OCI-M2 (cell line): Measurements from ENCODE around the gene KBTBD4.
"Not testable (repeated sequence)": the region's sequence is repeated elsewhere in the genome, so short reads cannot be mapped to it uniquely, and the experiment has no call there.

Source experiments
- DNase-seq: peaks from one replicate; lab custom pipeline; 2025; ENCODE audit not compliant: unreplicated experiment; lab: John Stamatoyannopoulos, UW

The KBTBD4 gene

GRCh38 chr11:47589977-47590861 lies 11.4 kb upstream of the KBTBD4 start:
- DNase-seq, result no peak

GRCh38 chr11:47589584-47589976 lies 10.8 kb upstream of the KBTBD4 start:
- no peak for DNase-seq

GRCh38 chr11:47589118-47589517 lies 10.3 kb upstream of the KBTBD4 start:
- DNase-seq, result no peak

GRCh38 chr11:47587723-47588326 lies 9.1 kb upstream of the KBTBD4 start:
- no peak for DNase-seq

DNA sequence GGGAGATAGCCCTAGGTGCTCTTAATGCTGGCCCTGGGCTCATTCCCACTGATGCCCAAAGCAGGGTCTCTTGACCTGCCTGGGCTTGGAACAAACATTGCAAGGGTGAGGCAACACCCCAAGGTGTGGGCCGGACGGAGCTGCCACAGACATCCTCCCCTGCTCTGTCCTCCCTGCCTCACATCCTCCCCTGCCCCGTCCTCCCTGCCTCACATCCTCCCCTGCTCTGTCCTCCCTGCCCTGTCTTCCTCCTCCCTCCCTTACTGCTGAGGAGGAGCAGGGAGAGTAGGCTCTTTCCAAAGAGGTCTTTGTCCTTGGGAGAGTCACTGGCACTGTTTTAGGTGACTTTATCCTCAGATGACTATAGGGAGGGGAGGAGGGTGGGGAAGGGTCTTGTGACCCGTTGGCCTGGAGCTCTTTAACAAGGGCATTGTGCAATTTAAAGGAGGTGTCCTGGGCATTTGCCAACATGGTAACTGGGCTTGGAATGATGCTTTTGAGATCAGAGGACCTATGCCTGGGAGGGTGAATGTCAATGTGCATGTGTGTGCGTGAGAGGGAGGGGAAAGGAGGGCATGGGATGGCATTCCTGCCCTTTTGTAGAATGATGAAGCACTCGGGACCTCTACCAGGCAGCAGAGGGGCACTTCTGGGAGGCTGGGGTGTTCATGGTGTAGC lies 8.4 kb upstream of the KBTBD4 start:
- DNase-seq, result no peak

- DNase-seq, result no peak
Measured at GRCh38 chr11:47586098-47586855, 7.5 kb upstream of the KBTBD4 start, which contains the start of gene FAM180B. FAM180B (plus strand) TSS chr11:47586678; CDS start chr11:47586769, 91 bp downstream.

GRCh38 chr11:47583844-47584243 lies 5.1 kb upstream of the KBTBD4 start:
- no peak for DNase-seq

- no peak for DNase-seq
Measured at GRCh38 chr11:47577460-47578041, 1.2 kb downstream of the KBTBD4 start.

DNA sequence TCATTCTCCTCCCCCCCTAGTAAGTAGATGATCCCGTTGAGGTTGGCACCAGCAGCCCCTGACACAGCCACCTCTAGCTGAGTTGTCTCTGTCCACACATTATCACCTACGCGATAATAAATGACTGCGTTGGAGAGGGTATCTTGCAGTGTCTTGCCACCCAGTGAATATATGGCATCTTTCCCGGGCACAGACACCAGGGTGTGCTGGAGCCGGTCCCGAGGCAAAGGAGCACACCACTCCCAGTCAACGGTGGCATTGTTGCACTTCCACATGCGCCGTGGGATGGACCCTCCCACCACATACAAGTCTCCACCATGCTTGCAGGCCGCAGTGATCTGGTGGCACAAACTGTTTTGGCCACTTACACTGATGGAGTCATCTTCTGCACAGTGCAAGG lies 5.4 kb downstream of the KBTBD4 start:
- no peak for DNase-seq

DNA sequence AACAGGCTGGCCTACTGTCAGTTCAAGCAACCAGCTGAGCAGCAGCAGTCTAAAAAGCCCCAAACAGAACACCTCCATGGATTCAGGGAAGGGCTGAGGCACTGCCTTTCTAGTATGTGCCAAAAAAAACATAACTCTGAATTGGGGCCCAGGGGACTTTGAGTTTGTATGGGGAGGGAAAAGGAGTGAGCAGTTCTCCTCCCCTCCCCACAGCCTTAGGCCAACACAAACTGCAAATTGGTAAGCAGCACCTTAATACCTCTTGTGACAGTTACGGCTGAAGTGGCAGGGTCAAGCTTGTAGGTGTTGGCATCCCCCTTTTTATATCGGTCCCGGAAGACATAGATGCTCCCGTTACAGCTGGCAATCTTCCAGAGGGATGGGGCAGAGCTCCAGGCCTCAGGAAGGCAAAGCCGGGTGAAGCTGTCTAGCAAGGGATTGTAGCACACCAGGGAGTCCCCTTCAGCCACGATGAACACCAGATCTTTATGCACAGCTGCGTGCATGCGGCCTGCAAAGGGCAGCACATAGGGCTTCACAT lies 6.0 kb downstream of the KBTBD4 start:
- DNase-seq, result no peak

DNA sequence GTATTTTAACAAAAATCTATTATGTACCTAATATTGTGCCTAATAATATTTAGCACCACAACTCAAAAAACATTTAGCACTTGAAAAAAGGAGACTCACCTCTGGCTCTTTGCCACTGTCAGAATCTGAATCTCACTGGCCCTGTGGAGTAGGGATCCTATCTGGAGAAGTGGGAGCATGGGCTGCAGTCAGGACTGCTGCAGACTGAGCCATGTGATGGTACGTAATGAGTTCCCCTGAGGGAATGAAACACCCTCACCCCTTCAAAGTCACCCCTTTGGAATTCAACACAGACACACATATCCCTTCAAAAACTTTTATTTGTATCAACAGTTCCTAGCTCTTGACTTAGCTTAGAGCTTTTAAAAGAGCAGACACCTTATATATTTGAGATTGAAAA lies 6.9 kb downstream of the KBTBD4 start:
- DNase-seq, result no peak

- DNase-seq, result no peak
Measured at GRCh38 chr11:47571357-47571729, 7.4 kb downstream of the KBTBD4 start.

- no peak for DNase-seq
Measured at GRCh38 chr11:47570651-47571356, 8.0 kb downstream of the KBTBD4 start.

GRCh38 chr11:47569646-47570045 lies 9.1 kb downstream of the KBTBD4 start:
- no peak for DNase-seq

- no peak for DNase-seq
Measured at GRCh38 chr11:47566149-47566698, 12.5 kb downstream of the KBTBD4 start.

GRCh38 chr11:47565340-47566148 lies 13.2 kb downstream of the KBTBD4 start, which contains the start of gene PTPMT1:
PTPMT1 (plus strand) TSS chr11:47565599; CDS start chr11:47565623, 24 bp downstream.
- no peak for DNase-seq

- DNase-seq, result no peak
Measured at GRCh38 chr11:47564933-47565339, 13.8 kb downstream of the KBTBD4 start.

DNA sequence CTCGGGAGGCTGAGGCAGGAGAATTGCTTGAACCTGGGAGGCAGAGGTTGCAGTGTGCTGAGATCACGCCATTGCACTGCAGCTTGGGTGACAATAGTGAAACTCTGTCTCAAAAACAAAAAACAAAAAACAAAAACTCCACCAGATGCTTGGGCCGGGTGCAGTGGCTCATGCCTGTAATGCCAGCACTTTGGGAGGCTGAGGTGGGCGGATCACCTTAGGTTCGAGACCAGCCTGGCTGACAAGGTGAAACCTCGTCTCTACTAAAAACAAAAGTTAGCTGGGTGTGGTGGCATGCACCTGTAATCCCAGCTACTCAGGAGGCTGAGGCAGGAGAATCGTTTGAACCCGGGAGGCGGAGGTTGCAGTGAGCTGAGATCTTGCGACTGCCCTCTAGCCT lies 14.4 kb downstream of the KBTBD4 start:
- not testable (repeated sequence) for DNase-seq

DNA sequence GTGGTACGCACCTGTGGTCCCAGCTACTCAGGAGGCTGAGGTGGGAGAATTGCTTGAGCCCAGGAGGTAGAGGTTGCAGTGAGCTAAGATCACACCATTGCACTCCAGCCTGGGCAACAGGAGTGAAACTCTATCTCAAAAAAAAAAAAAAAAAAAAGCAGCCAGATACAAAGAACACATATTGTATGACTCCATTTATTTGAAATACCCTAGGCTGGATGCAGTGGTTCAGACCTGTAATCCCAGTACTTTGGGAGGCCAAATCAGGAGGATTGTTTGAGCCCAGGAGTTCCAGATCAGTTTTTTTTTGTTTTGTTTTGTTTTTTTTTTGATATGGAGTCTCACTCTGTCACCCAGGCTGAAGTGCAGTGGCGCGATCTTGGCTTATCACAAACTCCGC lies 16.4 kb downstream of the KBTBD4 start:
- not testable (repeated sequence) for DNase-seq
